ENCODE measurements around the gene MLANA.
A peak's percentile ranks its signal among the peaks of the same experiment; 100 is the strongest.

Gene MLANA, protein sequence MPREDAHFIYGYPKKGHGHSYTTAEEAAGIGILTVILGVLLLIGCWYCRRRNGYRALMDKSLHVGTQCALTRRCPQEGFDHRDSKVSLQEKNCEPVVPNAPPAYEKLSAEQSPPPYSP

DNA sequence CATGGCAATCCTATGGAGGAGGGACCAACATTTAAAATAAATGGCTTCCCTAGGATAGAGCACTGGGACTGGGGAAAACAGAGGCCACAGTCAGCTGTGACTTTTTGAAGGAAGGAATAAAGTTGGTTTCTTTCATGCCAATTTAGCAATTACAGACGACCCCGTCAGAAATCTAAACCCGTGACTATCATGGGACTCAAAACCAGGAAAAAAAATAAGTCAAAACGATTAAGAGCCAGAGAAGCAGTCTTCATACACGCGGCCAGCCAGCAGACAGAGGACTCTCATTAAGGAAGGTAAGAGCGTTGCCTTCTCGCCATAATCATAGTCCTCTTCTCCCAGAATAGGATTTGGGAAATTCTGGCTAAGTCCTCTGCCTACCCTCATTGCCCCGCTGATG is at the start of gene MLANA:
Gene MLANA (plus strand): TSS at position 249 of the 400 bp plus-strand sequence. CDS start 1,586 bp downstream, outside the sequence.
- no peak for FAIRE-seq

DNA sequence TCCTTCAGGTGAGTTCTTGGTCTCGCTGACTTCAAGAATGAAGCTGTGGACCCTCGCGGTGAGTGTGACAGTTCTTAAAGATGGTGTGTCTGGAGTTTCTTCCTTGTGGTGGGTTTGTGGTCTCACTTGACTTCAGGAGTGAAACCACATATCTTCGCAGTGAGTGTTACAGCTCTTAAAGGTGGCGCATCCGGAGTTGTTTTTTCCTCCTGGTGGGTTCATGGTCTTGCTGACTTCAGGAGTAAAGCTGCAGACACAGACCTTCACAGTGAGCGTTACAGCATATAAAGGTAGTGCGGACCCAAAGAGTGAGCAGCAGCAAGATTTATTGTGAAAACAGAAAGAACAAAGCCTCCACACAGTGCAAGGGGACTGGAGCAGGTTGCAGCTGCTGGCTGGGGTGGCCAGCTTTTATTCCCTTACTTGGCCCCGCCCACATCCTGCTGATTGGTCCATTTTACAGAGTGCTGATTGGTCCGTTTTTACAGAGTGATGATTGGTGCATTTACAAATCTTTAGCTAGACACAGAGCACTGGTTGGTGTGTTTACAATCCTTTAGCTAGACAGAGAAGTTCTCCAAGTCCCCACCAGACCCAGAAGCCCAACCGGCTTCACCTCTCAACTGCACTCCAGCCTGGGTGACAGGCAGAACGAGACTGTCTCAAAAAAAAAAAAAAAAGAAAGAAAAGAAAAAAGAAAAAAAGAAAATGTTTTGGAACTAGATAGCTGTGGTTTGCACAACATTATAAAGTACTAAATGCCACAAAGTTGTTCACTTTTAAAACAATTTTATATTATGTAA is 48.7 kb upstream of the MLANA start:
- FAIRE-seq = no peak

DNA sequence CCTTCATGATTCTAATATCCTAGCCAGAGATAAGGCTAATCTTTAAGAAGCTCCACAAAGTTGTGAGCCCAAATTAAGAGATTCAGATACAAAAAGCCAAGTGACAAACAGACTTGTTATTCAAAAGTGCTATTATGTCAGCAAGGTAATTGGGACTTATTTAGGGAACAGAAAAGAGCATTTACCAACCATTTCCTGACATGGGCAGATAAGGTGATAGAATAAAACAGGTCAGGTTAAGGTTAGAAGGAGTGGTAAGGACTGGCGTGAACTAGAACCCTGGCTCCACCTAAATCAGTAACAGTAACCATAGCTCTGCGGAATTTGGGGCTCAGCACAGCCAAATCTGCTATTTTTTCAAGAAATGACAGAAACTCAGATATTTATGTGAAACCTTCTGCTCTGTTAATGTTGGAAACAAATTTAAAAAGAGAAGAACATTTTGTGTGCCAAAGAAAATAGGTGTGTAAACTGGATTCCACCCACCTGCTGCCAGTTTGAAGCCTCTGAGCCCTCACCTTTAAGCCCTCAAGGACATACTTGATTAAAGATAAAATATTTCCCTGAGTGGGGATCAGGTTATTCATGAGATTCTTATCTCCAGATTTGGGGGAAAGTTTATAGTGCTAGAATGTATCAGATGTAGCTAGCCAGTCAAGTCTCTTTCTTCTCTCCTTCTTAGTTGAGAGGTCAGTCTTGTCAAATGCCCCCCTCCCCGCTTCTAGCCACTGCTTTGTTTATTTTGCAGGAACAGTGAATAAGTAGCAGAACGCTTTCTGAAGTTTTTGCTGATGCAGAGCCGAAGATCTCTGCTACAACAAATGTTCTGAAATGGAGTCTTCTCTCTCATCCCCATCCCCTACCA is 47.5 kb upstream of the MLANA start:
- FAIRE-seq = no peak

DNA sequence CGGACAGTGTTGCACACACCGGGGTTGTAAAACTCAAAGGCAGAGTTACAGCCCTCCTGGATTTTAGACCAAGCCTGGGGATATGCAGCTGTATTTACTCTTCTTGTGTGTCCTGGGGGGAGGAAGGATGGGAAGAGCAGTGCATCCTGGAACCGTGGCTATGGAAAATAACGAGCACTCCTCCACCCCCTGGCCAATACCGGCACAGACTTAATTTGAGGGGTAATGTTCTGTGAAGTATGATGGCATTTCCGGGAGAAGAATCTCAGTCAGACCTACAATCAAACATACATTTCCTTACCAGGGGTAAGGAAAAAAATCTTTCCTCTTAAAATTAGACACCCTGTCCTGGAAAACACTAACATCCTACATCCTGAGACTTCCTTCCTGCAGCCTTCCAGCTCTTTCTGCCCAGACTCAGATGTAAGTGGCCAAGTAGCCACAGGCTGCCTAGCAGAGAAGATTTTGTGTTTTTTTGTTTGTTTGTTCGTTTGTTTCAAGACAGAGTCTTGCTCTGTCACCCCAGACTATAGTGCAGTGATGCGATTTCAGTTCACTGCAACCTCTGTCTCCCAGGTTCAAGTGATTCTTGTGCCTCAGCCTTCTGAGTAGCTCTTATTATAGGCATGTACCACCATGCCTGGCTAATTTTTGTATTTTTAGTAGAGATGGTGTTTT is 46.8 kb upstream of the MLANA start:
- FAIRE-seq = no peak

DNA sequence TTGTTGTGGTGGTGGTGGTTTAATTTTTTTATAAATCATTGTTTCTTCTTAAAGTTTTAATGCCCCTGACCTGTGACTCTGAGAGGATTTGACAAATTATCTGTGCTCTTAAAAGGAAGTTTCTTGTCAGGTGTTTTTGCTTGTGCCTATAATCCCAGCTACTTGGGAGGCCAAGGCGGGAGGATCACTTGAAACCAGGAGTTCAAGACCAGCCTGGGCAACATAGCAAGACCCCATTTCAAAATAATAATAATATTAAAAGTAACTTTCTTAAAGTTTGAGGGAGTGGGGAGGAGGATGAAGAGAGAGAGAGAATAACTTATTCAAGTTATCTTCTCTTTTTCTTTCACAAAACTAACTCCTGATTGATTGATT is 45.5 kb upstream of the MLANA start:
- FAIRE-seq = no peak

DNA sequence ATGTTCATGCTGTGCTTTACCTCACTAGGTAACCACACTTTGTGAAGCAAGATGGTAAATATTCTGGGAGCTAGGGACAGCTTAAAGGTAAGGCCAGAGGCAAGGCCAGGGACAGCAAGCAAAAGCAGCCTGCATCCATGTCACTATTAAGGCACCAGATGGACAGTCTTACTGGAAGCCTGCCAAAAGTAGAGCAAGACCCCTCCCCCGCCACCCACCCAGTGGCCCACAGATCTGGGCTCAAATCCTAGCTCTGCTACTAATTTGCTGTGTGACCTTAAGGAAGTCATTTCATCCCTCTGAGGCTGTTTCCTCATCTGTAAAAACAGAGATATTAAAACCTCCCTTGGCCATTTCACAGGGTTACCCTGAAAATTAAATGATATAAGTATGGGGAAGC is 44.6 kb upstream of the MLANA start:
- no peak for FAIRE-seq

DNA sequence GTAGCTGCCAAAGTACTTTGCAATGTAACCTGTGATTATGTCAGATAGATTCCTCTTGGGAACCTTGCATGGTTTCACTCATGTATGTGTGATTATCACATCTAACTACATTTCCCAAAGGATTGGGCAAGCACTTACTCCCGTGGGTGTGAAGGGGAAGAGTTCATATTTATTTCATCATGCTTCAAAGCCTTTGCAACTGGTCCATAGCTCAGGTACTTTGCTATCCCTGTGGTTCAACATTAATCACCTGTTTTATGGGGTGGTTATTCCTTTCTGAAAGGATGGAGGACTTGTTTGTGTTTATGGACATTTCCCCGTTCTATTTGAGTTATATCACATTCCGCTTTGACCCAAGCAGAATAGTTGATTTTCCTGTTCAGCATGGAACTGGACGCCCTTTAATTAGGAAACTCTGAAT is 44.2 kb upstream of the MLANA start:
- FAIRE-seq = no peak

DNA sequence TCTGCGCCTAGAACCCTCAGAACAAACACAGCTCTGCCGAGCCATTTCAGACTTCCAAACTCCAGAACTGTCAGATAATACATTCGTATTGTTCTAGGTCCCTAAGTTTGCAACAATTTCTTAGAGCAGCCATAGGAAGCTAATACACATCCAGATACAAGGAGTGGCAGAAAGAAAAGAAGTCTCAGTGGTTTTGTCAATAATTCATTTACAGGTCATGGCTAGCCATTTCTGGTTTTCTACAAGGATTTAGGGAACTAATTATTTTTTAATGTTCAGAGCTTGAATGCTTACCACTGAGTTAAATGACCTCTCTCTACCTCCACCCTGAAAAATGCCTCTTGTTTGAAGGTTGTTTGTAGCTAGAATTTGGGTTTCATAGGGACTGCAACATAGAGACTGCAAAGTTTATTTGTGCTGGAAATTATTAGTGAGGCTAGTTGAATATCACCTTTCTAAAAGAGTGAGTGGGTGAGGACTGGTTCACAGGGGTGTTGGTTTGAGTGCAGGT is 42.3 kb upstream of the MLANA start:
- FAIRE-seq = no peak

DNA sequence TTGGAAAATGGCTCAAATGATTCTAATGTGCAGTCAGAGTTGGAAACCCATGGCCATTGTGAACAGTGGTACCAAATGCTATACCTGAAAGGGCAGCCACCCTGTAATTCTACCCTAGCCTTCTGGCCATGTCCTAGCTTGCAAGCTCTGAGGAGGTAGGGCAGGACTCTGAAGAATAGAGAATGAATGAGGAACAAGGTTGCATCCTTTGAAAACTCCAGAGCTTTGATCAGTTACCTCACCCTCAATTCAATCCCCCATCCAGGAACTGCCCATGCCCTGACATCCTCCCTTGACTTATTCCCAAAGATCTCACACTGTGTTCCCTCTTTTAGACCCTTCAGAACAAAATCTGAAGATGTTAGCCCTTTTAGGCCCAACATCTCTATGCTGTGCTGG is 40.0 kb upstream of the MLANA start:
- FAIRE-seq = no peak

DNA sequence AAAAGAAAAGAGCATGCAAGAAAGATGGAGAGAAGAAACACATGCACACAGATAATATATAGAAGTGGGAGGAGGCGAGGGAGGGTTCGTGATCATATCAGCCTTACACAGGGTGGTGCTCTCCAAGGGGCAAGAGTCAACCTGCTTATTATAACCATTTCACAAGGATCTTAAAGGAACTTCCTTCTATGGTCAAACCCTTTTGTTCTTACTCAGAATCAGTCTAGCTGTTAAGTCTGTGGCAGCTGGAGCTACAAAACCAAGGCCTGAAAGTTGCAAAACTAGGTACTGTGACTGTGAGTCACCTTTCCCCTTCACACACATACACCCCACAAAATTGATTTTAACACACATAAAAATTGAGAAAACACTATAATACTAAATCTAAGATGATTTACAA is 39.2 kb upstream of the MLANA start:
- no peak for FAIRE-seq

DNA sequence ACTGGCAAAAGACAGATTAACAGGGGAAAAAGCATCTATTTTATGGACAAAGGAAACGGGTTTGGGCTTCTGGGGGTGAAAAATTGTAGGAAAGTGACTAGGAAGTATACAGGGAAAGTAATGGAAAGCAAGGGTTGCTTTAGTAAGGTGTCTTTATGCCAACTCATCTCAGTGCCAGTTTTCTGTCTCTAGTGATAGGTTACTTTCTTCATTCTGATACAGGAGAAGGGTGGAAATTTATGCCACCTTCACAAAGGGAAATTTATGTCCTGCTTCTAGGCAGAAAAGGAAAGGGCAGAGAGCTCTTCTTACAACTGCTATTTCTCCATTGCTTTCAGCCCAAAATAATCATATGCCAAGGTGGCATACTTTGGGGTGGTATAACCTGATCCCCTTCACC is 37.7 kb upstream of the MLANA start:
- no peak for FAIRE-seq

DNA sequence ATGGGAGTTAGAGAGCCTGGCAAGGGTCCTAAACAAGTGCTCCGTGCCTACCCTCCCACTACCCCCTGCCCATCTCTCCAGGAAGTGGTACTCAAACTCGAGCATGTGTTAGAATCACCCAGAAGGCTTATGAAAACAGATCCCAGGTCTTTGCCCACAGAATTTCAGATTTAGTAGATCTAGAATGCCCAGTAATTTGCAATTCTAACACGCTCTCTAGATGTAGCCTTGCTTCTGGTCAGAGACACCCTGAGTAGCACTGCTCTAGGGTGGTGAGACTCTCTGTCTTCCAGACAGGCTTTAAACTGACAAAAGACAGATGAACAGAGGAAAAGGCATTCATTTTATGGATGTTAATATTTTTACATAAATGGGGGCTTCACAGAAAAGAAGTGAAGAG is 37.1 kb upstream of the MLANA start:
- FAIRE-seq = no peak

DNA sequence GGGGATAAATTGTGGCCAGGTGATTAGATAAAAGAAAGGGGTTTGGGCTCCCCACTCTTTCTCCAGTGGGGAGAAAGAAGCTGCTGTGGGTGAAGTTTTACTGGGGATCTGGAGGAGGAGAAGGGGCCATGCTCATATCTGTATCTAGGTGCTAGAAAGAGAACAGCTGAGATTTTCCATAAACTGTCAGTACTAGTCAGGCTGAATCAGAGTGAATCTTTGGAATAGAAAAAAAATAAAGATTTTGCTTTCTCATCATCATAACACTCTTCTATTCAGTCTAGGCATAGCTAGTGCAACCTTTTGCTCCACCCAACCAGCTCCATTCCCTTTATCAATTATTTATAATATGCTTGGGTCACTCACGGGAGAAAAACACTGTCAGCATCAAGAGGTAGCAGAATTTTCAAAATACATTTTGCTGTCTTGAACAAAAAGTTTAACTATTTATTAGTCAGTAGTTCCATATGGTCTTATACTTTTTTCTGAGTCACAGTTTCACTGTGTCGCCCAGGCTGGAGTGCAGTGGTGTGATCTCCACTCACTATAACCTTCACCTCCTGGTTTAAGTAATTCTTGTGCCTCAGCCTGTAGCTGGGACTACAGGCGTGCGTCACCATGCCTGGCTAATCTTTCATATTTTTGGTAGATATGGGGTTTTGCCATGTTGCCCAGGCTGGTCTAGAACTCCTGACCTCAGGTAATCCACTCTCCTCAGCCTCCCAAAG is 36.5 kb upstream of the MLANA start:
- FAIRE-seq = no peak

DNA sequence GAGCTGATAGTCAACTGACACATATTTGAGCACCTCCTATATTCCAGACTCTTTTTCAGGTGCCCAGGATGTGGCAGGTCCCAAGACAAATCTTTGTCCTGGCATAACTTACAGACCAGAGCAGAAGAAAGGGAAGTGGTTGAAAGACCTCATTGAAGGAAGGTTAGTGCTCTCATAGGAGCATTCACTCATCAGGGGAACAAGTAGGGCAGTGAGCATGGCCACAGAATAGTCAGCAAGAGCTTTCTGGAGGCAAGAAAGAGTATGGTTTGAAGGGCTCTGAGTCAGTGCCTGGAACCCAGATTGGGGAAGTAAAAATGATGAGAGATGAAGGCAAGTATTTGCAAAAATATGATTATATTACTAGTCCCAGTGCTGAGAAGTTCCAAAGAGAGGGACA is 32.8 kb upstream of the MLANA start:
- no peak for FAIRE-seq

DNA sequence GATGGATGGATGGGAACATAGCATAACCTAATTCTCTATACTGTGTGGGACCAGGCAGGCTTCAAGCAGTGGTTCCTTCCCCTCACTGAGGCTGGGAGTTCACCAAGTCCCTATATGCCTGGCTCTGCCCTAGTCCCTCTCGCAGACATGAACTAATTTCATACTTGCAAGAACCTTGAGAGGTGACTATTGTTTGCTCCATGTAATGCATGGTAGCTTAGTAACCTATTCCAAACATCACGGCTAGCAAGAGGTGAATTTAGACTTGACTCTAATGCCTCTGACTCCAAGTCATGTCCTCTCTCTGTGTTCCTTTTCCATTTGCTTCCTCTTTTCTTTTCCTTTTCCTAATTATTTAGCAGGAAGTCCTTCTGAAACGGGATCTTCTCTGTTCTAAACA is 31.9 kb upstream of the MLANA start:
- FAIRE-seq = no peak

DNA sequence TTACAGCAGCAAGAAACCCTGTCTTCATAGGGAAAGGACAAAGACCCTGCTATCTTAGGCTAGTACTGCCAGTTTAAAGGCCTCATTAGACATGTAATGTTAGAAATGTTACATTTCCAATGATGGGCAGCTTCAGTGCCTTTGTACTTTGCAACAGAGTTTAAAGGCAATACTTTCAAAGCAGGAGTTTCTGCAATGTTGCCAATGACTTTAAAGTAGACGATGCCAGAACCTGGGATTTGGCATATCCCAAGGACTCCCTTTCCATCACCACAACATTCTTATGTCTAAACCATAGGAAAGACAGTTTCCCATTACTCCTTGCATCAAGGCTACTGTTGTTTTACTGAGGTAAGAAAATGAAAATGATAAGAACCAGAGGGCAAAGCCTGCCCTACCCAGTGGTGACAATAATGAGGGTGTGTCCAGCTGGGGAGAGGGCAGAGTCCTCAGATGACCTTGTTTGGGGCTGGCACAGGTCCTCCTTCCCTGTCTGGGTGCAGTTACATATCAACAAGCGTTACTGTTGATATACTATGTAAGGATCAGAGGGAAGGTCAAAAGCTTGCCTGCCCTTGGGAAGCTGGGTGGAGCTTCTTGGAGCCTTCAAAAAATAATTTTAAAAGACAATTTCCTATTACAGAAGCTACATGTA is 27.5 kb upstream of the MLANA start:
- peak; percentile 57 for FAIRE-seq

DNA sequence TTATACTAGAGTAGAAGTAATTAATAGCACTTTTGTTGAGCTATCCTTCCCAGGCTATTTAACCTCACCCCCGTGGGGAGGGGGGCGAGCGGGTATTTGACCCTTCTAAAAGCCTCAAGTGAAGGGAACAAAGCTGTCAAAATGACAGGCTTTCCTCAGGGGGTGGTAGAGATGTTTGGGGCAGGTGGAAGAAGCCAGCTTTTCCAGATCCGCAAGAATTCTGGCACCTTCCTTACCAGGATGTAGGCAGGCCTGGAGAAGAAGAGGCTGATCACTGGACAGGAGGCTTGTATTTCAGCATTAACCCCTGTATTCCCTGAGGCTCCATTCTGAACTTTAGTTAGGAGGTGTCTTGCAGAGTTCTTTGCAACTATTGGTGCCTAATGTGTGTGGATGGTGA is 26.2 kb upstream of the MLANA start:
- no peak for FAIRE-seq

DNA sequence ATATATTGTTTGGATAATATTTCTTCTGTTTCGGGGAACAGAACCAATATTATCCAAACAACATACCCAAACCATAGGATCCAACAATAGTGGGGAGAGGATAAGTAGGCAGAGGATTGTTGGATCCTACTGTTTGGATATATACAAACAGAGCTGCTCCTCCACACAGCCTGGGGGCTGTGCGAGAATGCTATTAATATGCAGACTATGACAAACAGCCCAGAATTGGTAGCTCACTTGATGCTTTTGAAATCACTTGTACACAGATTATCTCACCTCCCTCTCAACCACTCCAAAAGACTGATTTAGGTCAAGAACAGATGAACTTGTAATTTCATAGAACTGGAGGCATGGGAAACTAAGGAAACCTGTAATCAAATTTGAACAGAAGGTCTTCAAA is 24.4 kb upstream of the MLANA start:
- no peak for FAIRE-seq

DNA sequence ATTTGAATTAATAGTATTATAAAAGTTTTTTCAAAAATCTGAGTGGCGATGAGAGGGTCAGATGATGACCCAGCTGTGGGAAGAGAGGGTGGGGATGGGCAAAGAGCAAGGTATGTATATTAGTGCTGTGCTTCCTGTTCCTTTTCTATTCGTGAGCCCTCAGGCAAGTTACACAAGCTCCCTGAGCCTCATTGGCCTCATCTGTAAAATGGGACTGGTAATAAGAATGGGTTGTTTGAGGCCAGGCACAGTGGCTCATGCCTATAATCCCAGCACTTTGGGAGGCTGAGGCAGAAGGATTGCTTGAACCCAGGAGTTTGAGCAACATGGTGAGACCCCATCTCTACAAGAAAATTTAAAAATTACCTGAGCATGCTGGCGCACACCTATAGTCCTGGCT is 24.0 kb upstream of the MLANA start:
- no peak for FAIRE-seq

DNA sequence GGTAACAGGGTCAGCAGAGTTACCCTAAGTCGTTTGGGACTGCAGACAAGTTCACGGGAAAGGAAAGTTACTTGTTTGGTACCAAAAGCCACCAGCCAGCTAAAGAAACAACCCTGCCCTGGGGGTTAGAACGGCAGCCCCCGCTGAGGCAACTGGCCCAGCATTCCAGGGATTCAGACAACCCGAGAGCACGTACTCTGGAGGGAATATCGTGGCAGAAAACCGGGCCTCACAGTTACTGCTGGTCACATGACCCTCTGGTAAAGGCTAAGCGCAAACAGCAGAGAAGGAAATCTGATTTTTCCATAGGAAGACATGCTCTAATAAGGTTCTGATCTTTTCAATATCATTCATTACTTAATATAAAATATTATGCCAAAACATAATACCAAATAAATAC is 22.5 kb upstream of the MLANA start:
- no peak for FAIRE-seq

DNA sequence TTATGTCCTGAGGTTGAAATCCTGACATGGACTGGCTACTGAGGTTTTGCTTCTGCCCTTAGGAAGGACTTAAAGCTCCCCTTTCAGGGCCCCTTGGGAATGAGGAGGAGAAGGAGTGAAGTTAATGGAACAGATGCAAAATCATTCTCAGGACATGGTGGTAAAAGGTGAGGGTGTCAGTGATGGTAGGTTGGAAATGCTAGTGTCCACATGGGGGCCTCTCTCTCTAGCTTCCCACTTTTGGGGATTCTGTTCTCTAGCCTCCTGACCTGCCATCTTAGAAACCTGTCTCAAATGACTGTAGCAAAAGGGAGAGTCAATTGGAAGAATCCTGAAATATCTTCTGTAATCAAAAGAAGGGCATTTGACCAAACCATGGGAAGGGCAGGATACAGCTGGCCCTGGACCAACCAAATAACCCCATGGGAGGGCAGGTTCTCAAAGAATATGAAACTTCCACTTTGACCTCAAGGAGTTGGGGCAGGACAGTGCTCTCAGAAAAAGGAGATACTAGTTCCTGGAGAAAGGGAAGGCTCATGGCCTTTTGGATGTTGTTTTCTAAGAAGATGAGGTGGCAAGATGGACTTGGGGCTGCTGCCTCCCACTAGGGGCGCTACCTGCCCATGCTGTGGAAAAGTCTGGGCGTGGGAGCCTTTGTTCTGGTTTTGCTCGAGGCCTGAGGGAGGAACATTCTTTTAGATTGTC is 21.2 kb upstream of the MLANA start:
- FAIRE-seq = no peak
